ENCODE measurements around the gene COL4A2. TPM values are rescaled to one million over a fixed set of nuclear protein-coding genes. Genes with fewer than 3 reads are reported as not detected.

The COL4A2 gene
- total RNA-seq, 4 donors from 2014 or later, result 51.2 to 85.8 (median 70.5) TPM

GRCh38 chr13:110301083-110301482, 6.0 kb upstream of the COL4A2 start:
- intact Hi-C loops (cut with DNase I; ENCODE audit: low total_unique reads), result loop anchor here (5.0 kb wide), 2 partner anchors 34 to 74 kb away; no protein-coding TSS in a partner anchor
- TF ChIP-seq, protein P1, sequence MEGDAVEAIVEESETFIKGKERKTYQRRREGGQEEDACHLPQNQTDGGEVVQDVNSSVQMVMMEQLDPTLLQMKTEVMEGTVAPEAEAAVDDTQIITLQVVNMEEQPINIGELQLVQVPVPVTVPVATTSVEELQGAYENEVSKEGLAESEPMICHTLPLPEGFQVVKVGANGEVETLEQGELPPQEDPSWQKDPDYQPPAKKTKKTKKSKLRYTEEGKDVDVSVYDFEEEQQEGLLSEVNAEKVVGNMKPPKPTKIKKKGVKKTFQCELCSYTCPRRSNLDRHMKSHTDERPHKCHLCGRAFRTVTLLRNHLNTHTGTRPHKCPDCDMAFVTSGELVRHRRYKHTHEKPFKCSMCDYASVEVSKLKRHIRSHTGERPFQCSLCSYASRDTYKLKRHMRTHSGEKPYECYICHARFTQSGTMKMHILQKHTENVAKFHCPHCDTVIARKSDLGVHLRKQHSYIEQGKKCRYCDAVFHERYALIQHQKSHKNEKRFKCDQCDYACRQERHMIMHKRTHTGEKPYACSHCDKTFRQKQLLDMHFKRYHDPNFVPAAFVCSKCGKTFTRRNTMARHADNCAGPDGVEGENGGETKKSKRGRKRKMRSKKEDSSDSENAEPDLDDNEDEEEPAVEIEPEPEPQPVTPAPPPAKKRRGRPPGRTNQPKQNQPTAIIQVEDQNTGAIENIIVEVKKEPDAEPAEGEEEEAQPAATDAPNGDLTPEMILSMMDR (IDR thresholded peaks at IDR 0.05 in 4 of 5, conservative IDR thresholded peaks at IDR 0.05 in 1 of 5), result no peak
- TF ChIP-seq POLR2A (IDR thresholded peaks at IDR 0.05), result no peak
- ATAC-seq, result no peak
- DNase-seq, result no peak
- Histone ChIP-seq H3K27ac (peak overlapping the region; percentile 16 to 88 (median 74)), H3K4me1 (peaks cover 5 to 14% of the 10 kb centered on the region in 2 donors), H3K4me3 (peak overlapping the region in 3 of 4 donors; percentile 6 to 20 (median 18)), H3K9me3 (no peaks in the 10 kb centered on the region), H3K27me3 (peaks cover 0 to 23% (median 7%) of the 10 kb centered on the region in 3 donors), H3K36me3 (no peaks in the 10 kb centered on the region)
- in situ Hi-C loops (cut with MboI; ENCODE audit: low sequenced_read_pairs in 4 of 4), result loop anchor here in 1 of 4 donors (5.0 to 10.0 kb wide), 2 partner anchors 64 to 114 kb away; no protein-coding TSS in a partner anchor

GRCh38 chr13:110301606-110302553, 5.2 kb upstream of the COL4A2 start:
- DNase-seq, result no peak
- Histone ChIP-seq H3K36me3 (no peaks in the 10 kb centered on the region), H3K9me3 (no peaks in the 10 kb centered on the region), H3K4me1 (peaks cover 5 to 14% of the 10 kb centered on the region in 2 donors), H3K27ac (peak overlapping the region; percentile 16 to 88 (median 74)), H3K27me3 (peaks cover 0 to 26% (median 13%) of the 10 kb centered on the region in 3 donors), H3K4me3 (peak overlapping the region; percentile 12 to 70 (median 19))
- TF ChIP-seq, protein P1 (IDR thresholded peaks at IDR 0.05 in 4 of 5, conservative IDR thresholded peaks at IDR 0.05 in 1 of 5), result no peak
- TF ChIP-seq POLR2A (IDR thresholded peaks at IDR 0.05), result no peak
- ATAC-seq, result no peak
- in situ Hi-C loops (cut with MboI; ENCODE audit: low sequenced_read_pairs in 4 of 4), result loop anchor here in 1 of 4 donors (5.0 to 10.0 kb wide), 2 partner anchors 65 to 113 kb away; no protein-coding TSS in a partner anchor
- intact Hi-C loops (cut with DNase I; ENCODE audit: low total_unique reads), result loop anchor here (5.0 kb wide), 2 partner anchors 35 to 75 kb away; no protein-coding TSS in a partner anchor

DNA sequence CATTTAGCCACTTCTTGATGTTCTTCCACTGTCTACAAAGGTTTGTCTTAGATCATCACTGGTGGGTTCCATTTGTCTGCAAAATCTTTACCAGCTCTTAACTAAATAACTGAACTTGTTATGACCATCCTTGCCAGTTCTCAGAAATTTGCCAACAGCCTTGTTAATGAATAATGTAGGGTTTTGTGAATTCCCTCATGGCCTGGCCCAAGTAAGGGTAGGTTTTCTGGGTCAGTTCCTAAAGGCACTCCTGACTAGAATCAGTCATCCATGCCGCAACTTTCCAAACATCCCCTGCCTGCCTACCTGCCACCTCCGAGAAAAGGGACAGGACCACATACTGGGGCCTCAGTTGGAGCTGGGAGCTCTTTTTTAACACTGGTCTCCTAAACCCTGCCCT, 4.1 kb upstream of the COL4A2 start:
- no peak for ATAC-seq
- H3K4me3 ChIP-seq, result peak overlapping the region in 2 of 4 donors; percentile 64 to 70
- no peak for DNase-seq
- peaks cover 8 to 23% (median 21%) of the 10 kb centered on the region in 3 donors for H3K27me3 ChIP-seq
- intact Hi-C loops (cut with DNase I; ENCODE audit: low total_unique reads) (loop anchor here (5.0 kb wide), 2 partner anchors 36 to 76 kb away; no protein-coding TSS in a partner anchor), in situ Hi-C loops (cut with MboI; ENCODE audit: low sequenced_read_pairs in 4 of 4) (loop anchor here in 1 of 4 donors (5.0 to 10.0 kb wide), 2 partner anchors 66 to 112 kb away; no protein-coding TSS in a partner anchor)
- peaks cover 6 to 14% of the 10 kb centered on the region in 2 donors for H3K4me1 ChIP-seq
- H3K27ac ChIP-seq, result peak overlapping the region; percentile 64 to 88 (median 74)
- TF ChIP-seq POLR2A (IDR thresholded peaks at IDR 0.05), result no peak
- TF ChIP-seq, protein P1 (IDR thresholded peaks at IDR 0.05 in 4 of 5, conservative IDR thresholded peaks at IDR 0.05 in 1 of 5), result no peak
- no peaks in the 10 kb centered on the region for H3K36me3 ChIP-seq
- H3K9me3 ChIP-seq, result no peaks in the 10 kb centered on the region

- H3K27me3 ChIP-seq, result peaks cover 13 to 28% (median 23%) of the 10 kb centered on the region in 3 donors
- H3K36me3 ChIP-seq, result no peaks in the 10 kb centered on the region
- H3K9me3 ChIP-seq, result no peaks in the 10 kb centered on the region
- in situ Hi-C loops (cut with MboI; ENCODE audit: low sequenced_read_pairs in 4 of 4) (loop anchor here in 1 of 4 donors (5.0 to 10.0 kb wide), 2 partner anchors 66 to 111 kb away; no protein-coding TSS in a partner anchor), intact Hi-C loops (cut with DNase I; ENCODE audit: low total_unique reads) (loop anchor here (5.0 kb wide), 2 partner anchors 36 to 76 kb away; no protein-coding TSS in a partner anchor)
- peak overlapping the region; percentile 64 to 88 (median 74) for H3K27ac ChIP-seq
- no peak for ATAC-seq
- no peak for DNase-seq
- H3K4me1 ChIP-seq, result peaks cover 10 to 14% of the 10 kb centered on the region in 2 donors
- TF ChIP-seq, protein P1 (IDR thresholded peaks at IDR 0.05 in 4 of 5, conservative IDR thresholded peaks at IDR 0.05 in 1 of 5), result no peak
- TF ChIP-seq POLR2A (IDR thresholded peaks at IDR 0.05), result no peak
- peak overlapping the region in 3 of 4 donors; percentile 64 to 78 (median 70) for H3K4me3 ChIP-seq
Observed at GRCh38 chr13:110303644-110304043, 3.4 kb upstream of the COL4A2 start.
